Stimulated activated CD4-positive, alpha-beta T cell treated with anti-CD3 and anti-CD28 coated beads, Interleukin-12 subunit alpha, Interleukin-12 subunit beta, amount 100 ng/mL, for 48 hours (primary cell): ENCODE results near the gene COL6A2.
"Not testable (repeated sequence)": the region's sequence is repeated elsewhere in the genome, so short reads cannot be mapped to it uniquely, and the experiment has no call there.

ENCODE experiments used
- DNase-seq, 3 donors: peaks; one replicate each; pipeline ENCODE4 v3.0.0-alpha.2; 2020; ENCODE audit warnings: low read depth in 2 of 3, low spot score in 1 of 3

The COL6A2 gene

DNA sequence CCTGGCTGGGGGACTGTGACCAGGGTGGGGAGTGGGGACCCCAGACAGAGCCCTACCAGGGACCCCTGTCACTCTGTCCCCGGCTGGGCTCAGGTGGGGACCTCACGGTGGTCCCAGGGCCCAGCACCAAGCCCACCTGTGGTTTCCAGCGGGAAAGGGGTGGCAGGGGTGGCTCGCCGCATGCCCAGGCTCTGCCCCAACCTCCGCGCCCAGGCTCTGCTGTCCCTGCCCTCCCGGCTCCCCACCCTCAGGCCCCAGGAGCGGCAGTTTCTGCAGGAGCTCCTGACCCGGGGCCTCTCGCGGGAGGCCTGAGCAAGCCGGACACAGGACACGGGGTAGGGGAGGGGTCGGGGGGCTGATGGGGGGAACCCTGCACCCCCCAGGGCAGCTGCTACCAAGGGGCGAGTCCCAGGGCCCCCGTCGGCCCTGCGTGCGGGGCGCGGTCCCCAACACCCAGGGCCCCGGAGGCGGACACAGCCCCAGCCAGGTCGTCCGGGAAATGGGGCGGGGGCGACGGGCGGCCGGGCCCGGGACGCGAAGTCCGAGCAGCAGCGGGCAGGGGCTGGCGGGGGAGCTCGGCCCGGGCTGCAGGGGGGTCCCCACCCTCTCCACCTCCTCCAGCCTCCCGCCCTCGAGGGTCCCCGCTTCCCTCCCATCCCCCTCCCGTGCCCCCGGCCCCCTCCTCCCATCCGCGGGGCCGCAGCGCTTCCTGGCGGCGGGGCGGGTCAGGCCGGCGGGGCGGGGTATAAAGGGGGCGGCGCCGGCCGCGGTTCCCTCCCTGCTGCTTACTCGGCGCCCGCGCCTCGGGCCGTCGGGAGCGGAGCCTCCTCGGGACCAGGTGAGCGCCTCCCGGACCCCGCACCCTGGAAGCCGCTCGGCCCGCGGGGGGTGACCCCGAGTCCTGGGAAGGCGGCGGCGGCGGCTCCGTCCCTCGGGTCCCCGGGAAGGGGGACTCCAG, at the start of gene COL6A2:
Gene COL6A2 (plus strand): TSS at position 777 of the 958 bp plus-strand sequence.
- peak; percentile 5 to 41 (median 34) for DNase-seq

DNA sequence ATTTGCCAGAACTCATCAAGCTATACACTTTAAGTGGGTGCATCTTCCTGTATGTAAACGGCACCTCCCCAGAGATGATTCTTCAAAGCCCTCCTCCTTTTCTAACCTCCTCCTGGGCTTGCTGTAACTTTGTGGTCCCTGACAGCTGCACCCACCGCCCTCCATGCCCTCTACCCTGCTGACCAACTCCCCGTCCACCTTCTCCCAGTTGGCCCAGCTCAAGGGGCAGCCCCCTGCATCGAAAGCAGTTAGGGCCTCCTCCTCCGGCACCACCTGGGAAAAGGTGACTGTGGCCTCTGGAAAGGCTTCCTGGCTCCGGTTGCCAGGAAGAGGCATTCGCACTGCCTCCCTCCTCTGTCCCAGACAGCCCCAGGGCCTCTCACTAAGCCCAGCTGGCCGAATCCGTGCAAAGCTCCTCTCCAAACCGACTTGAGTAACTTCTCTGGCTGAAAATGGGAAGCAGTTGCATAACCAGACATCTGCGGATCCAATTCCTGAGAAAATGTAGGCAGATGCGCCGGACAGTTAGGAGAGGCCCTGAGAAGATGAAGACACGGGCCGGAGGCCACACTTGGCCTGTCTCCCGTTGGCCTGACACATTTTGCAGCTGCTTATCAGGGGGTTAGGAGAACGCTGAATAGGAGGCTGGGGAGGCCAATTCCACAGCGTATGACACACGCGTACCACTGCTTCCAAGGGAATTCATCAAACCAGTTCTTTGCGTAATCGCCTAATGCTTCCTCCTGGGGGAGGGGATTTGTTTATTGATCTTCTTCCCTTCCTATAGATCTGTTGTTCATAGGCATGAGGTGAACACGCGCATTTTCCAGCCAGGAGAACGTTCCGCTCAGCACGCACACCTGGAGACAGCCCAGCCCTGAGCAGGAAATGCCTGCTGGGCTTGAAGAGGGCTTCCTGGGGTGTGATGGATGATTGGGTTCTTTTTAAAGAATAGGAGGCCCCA, 48.7 kb upstream of the COL6A2 start:
- DNase-seq = no peak

DNA sequence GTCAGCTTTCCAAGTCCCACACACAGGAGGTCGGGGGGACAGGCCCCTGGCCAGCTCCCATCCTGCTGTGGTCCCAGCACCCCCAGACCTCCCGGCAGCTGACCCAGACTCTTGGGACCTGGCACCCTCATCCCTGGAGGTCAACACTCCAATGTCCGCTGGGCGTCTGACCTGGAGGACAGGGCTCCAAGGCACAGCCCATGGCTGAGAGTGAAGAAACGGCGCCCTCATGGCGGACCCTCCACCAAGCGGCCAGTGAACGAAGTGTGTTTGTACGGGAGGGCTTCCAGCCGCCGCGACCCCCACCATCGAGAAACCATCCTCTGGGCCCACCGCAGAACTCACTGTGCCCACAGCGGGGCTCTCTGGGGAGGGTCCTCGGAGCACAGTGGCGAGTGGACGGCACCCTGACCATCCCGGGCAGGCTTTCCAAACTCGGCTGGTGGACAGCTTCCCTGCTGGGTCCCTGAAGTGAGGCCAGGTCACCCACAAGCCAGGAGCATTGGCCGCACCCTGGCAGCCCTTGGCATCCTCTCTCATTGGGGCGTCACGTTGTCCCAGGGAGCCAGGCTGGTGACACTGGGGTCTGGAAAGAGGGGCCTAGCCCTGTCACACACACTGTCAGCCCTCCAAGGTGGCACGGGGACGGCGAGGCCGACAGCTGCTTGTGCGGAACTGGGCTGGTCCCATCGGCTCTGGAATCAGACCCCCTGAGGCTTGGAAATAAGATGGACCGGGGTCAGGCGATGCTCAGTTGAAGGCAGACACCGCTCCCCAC, 47.8 kb upstream of the COL6A2 start:
- no peak for DNase-seq

DNA sequence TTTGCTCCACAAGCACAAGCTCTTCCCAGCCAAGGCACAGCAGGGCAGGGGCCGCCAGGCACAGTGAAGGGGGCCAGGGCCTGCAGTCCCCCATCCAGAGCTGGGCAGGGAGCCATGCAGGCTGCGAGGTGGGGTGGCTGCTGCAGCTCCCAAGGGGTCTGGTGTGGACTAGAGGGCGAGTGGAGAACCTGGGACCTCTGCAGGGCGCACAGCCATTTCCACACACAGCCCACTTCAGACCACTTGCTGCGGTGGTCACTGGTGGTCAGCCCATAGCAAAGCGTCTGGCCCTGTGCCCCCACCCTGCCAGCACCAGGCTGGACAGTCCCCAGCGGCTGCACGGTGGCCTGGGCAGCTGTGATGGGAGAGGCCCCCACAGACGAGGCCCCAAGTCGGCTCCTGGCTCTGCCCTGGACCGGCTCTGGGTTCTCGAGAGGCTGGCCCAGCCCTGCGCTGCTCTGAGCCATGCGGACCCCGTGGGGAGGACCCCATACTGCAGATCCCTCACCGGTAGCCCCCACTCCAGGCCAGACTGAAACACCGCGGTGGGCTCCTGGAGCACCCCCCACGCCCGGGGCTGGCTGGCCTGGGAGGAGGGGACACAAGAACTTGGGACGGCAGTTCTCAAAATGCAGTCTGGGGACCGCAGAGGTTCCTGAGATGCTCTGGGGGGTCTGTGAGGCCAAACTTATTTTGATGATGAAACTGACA, 47.1 kb upstream of the COL6A2 start:
- DNase-seq = no peak

DNA sequence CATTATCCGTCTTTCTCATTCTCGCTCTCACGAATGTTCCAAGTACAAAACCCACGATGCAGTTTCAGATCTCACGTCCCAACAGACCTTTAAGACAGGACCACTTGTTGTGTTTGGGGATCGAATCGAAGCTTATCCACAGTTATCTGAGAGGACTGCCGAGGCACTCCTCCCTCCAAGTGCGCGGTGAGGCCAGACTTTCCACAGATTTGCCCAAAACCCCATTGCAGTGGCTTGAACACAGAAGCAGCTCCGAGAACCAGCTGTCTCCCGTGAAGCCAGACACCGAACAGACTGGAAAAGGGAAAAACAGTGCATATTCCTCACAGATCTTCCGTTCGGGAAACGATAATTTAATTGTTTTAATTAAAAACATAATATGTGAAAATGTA, 46.5 kb upstream of the COL6A2 start:
- DNase-seq = no peak

DNA sequence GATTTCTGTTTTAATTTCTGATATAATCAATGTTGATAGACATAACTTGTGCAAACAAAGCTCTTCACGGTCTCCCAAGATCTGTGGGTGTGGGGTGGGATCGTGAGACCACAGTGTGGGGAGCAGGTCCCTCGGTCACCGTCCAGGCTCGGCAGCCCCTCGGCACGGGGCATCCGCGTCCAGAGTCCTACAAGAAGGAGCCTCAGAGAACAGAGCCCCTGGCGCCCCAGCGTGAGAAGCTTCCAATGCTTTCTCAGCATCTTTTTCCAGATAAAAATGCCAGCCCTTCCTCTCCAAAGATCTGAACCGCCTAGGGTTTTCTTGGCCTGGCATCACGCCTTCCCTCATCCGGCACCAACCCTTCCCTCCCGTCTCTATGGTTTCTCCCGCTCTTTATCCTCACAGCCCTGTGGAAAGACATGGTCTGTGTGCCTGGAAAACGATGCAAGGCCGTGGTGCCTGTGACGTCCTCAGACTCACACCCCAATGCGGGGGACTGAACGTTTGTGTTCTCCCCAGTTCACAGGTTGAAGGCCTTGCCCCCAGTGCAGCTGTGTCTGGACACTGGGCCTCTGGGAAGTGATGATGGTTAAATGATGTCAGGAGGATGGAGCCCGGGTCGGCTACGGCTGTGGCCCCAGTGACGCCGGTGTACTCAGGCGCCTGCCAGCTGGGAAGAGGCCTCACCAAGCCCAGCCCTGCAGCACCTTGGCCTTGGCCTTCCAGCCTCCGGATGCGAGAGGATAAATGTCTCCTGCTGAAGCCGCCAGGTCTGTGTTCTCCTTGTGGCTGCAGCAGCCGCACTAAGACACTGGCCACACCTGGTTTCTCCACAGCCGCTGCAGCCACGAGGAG, 45.9 kb upstream of the COL6A2 start:
- DNase-seq = no peak

DNA sequence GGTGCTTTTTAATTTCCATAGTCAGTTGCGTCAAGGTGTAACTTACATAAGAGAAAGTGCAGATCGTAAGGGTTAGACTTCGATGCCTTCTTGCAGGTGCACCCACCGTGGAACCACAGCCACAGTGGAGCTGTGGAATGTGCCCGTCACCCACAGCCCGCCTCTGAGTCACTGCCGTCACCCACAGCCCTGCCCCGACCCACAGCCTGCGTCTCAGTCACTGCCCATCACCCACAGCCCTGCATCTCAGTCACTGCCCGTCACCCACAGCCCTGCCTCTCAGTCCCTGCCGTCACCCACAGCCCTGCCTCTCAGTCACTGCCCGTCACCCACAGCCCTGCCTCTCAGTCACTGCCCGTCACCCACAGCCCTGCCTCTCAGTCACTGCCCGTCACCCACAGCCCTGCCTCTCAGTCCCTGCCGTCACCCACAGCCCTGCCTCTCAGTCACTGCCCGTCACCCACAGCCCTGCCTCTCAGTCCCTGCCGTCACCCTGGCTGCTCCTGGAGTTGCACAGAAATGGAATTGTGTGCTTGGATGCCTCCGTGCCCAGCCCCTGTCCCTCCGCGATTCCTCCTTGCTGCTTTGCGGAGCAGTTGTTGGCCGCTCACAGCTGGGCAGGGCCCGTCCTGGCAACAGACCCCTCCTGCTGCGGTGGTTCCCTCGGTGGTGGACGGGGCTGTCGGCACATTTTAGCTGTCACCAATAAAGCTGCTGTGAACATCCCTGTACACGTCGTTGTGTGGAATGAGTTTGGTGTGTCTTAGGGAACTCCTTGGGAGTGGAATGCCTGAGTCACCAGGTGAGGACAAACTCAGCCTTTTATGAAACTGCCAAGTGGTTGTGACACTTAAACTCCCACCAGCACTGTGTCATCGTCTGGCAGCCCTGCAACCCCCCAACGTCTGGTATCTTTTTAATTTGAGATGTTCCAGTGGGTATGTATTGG, 44.9 kb upstream of the COL6A2 start:
- peak; percentile 30 to 49 (median 42) for DNase-seq

DNA sequence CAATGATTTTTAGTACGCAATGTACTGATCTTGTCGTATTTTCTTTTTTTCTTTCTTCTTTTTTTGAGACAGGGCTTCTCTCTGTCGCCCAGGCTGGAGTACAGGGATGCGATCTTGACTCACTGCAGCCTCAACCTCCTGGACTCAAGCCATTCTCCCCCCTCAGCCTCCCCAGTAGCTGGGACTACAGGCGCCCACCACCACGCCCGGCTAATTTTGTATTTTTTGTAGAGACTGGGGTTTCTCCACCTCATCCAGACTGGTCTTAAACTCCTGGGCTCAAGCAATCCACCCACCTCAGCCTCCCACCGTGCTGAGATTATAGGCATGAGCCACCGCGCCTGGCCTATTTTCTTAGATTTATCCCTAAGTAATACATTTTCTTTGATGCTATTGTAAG, 43.9 kb upstream of the COL6A2 start:
- DNase-seq = no peak

DNA sequence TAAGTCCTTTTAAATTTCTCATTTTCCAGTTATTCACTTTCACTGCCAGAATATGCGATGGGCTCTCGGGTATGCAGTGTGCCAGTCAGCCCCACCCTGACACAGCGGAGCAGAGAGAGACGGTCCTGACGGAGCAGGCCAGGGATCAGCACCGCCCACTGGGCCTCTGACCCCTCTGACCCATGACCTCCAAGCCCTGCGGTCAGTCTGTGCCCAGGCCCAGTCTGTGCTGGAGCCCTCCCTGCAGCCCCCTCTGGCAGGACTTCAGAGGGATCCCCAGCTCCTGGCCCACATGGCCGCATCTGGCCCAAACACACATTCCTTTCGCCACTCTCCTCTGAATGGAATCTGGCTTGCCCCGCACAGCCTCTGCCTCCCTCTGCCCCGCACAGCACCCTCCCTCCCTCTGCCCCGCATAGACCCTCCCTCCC, 43.4 kb upstream of the COL6A2 start:
- no peak for DNase-seq

DNA sequence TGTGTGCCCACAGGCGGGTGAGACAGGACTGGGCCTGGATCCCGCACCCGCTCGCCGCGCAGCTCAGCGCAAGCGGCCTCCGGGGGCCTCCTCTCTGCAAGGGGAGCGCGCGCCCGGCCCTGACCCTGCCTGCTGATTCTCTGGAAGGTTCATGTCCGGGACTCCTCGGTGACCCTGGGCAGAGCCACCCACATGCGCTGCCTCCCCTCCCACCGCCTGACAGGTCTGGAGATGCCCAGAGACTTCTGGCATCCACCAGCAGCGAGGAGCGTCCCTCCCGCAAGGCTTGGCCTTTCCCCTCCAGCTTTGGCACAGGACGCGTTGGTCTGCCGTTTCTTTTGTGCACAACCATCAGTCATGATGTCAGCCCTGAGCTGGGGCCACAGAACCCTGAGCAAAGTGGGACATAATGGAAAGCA, 42.0 kb upstream of the COL6A2 start:
- no peak for DNase-seq

DNA sequence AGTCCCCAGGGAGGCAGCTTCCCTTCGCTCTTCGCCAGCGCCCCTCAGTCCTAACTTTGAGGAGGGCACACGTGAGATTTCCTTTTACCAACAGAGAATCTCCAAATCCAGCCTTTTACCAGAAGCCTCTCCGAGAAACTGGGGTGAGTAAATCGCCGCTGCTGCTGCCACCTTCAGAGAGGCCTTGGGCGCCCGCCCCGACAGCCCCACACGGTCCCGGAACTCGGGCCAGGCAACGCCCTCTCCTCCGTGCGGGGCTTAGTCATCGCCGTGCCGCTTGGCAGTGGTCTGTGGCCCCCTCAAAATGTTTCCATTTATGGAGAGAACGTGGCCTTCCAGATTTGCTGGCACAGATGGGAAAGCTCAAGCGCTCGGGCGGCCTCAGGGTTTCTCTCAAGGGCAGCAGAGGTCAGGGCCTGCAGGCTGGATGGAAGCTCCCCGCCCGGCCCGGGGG, 41.4 kb upstream of the COL6A2 start:
- no peak for DNase-seq

DNA sequence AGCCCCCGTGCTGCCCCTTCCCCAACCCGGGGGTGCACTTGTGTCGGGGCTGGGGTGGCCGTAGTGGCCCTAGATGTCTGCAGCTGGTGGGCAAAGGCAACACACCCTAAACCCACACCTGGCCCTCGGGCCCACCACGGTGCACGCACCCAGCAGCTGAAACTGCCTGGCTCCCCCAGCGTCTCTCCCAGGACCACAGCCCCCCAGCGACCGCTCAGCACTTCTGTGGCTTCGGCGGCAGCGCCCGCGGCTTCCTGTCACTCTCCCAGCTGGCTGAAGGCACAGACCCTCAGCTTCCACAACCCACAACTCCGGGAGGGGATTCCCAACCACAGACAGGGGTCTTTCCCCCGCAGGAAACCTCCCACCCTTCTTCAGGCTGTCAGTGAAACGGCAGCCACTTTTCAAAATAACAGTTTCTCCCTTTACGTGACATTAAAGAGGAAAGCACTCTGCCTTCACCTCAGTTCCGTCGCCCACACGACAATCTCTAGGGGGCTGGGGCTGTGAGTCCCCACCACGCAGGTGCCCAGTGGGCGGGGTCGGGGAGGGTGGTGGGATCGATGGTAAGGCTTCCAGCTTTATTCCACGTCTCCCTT, 40.7 kb upstream of the COL6A2 start:
- no peak for DNase-seq

DNA sequence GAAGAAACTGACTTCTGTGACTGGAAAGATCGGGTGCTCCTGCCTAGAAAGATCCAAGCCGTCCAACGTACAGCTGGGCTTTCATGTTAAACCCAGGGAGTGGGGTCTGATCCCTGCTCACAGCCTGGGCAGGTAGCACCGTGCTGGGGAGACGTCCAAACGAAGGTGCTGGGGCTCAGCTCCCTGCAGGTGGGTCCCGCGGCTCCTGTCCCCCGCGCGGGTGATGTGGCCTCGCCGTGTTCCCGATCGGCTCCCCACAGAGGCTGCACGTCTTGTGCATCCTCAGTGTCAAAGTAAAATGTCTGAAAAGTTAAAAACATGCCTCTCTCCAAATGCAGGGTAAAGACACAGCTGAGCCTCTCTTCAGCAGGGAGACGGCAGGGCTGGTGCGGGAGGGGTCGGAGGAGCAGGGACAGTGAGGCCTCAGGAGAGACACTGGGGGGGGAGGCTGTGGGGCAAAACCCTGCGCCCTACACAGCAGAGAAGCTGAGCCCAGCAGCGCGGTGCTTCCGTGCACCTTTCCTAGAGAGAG, 40.1 kb upstream of the COL6A2 start:
- no peak for DNase-seq

DNA sequence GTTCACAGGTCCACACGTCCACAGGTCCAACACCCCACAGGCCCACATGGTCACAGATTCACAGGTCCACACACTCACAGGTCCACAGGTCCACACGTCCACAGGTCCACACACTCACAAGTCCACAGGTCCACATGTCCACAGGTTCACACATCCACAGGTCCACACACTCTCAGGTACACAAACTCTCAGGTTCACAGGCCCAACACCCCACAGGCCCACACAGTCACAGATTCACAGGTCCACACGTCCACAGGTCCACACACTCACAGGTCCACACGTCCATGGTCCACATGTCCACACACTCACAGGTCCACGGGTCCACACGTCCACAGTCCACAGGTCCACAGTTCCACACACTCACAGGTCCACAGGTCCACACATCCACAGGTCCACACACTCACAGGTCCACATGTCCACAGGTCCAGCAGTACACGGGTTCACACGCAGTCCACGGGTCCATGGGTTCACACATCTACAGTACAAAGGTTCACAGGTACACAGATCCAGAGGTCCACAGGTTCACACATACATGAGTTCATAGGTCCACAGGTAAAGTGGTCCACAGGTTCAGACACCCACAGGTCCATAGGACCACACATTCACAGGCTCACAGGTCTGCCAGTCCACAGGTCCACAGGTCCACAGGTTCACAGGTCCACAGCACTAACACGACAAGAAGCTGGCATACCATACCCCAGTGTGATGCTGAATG, 39.3 kb upstream of the COL6A2 start:
- no peak for DNase-seq

DNA sequence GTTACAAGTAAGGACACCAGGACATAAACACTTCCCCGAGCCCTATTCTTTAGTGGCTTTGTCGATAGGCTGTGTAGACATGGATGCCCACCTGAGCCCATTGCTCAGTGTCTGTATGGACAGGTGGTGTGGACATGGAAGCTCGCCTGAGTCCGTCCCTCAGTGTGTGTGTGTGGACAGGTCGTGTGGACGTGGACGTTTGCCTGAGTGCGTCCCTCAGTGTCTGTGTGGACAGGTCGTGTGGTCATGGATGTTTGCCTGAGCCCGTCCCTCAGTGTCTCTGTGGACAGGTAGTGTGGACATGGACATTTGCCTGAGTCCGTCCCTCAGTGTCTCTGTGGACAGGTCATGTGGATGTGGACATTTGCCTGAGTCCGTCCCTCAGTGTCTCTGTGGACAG, 38.7 kb upstream of the COL6A2 start:
- no peak for DNase-seq

DNA sequence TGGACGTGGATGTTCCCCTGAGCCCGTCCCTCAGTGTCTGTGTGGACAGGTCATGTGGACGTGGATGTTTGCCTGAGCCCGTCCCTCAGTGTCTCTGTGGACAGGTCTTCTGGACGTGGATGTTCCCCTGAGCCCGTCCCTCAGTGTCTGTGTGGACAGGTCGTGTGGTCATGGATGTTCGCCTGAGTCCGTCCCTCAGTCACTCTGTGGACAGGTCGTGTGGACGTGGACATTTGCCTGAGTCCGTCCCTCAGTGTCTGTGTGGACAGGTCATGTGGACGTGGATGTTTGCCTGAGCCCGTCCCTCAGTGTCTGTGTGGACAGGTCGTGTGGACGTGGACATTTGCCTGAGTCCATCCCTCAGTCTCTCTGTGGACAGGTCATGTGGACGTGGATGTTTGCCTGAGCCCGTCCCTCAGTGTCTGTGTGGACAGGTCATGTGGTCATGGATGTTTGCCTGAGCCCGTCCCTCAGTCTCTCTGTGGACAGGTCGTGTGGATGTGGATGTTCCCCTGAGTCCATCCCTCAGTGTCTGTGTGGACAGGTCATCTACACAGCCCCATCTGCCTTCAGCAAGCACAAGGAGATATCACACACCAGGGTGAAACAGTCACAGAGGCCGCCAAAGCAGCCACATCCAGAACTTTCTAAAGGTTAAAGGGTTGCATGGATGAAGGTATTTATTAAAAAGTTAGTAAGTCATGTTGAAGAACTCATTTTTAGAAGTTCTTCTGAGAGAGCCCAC, 38.0 kb upstream of the COL6A2 start:
- DNase-seq = not testable (repeated sequence)
